Ascending aorta (tissue), 2 donors: ENCODE results near the gene RBBP8NL. TPM values are rescaled to one million over a fixed set of nuclear protein-coding genes. Genes with fewer than 3 reads are reported as not detected.

ENCODE experiments used
- DNase-seq, 2 donors: peaks; one replicate each; pipeline ENCODE4 v3.0.0-alpha.2; 2019; ENCODE audit warnings: low spot score in 2 of 2
- H3K27ac ChIP-seq, 2 donors: fragments of 200-600 bp; sonication (generic); one replicate each; pipeline ENCODE4 v1.5.1; 2016 to 2017; ENCODE audit warnings: mild to moderate bottlenecking in 1 of 2
- H3K27me3 ChIP-seq: fragments of 200-600 bp; sonication (generic); one replicate; pipeline ENCODE4 v1.5.1; 2017
- H3K36me3 ChIP-seq, 2 donors: fragments of 200-600 bp; sonication (generic); one replicate each; pipeline ENCODE4 v1.5.1; 2016
- H3K4me1 ChIP-seq, 2 donors: fragments of 200-600 bp; sonication (generic); one replicate each; pipeline ENCODE4 v1.5.1; 2016 to 2017; ENCODE audit warnings: mild to moderate bottlenecking in 1 of 2
- H3K4me3 ChIP-seq, 2 donors: fragments of 200-600 bp; sonication (generic); one replicate each; pipeline ENCODE4 v1.5.1; 2016 to 2017; ENCODE audit warnings: mild to moderate bottlenecking in 1 of 2
- H3K9me3 ChIP-seq, 2 donors: fragments of 200-600 bp; sonication (generic); one replicate each; pipeline ENCODE4 v1.5.1; 2016
- CTCF ChIP-seq, 3 experiments: fragments of 200-600 bp in 2 of 3; fragments of 450-650 bp in 1 of 3; sonication (generic) in 2 of 3; IDR thresholded peaks; one replicate each; pipeline ENCODE4 v1.5.1; 2016 to 2019; ENCODE audit warnings: antibody characterized with exemption in 3 of 3, mild to moderate bottlenecking in 1 of 3, moderate library complexity in 1 of 3
- intact Hi-C: fragments of 100-400 bp; cut with DNase I; formaldehyde crosslinking; loops from one replicate; pipeline ENCODE4 v1.15.1; 2023
- total RNA-seq: library from RNA; depleted of rRNA; stranded (reverse); fragments of >200 nt; gene quantifications from one replicate; pipeline ENCODE4 v1.1.0, GENCODE V29; 2016

RBBP8NL gene
- total RNA-seq, 1 donor from 2014 or later: not detected

- Histone ChIP-seq H3K27ac (no peak overlapping the region), H3K27me3 (no peaks in the 10 kb centered on the region), H3K4me1 (no peaks in the 10 kb centered on the region), H3K36me3 (no peaks in the 10 kb centered on the region), H3K4me3 (no peak overlapping the region), H3K9me3 (no peaks in the 10 kb centered on the region)
- intact Hi-C loops: no loop called here
- TF ChIP-seq CTCF (IDR thresholded peaks at IDR 0.05): no peak
- no peak for DNase-seq
Measured at GRCh38 chr20:62455929-62456328, 28.6 kb upstream of the RBBP8NL start.

- no peaks in the 10 kb centered on the region for H3K4me1 ChIP-seq
- no peaks in the 10 kb centered on the region for H3K27me3 ChIP-seq
- intact Hi-C loops: no loop called here
- no peak for TF ChIP-seq CTCF (IDR thresholded peaks at IDR 0.05)
- no peaks in the 10 kb centered on the region for H3K36me3 ChIP-seq
- H3K4me3 ChIP-seq: no peak overlapping the region
- DNase-seq: no peak
- H3K27ac ChIP-seq: no peak overlapping the region
- H3K9me3 ChIP-seq: no peaks in the 10 kb centered on the region
Measured at GRCh38 chr20:62454904-62455636, 27.7 kb upstream of the RBBP8NL start.

GRCh38 chr20:62453186-62453808, 26.0 kb upstream of the RBBP8NL start:
- intact Hi-C loops: no loop called here
- H3K36me3 ChIP-seq: no peaks in the 10 kb centered on the region
- H3K4me1 ChIP-seq: no peaks in the 10 kb centered on the region
- H3K27me3 ChIP-seq: no peaks in the 10 kb centered on the region
- H3K27ac ChIP-seq: no peak overlapping the region
- no peaks in the 10 kb centered on the region for H3K9me3 ChIP-seq
- no peak overlapping the region for H3K4me3 ChIP-seq
- DNase-seq: no peak
- TF ChIP-seq CTCF (IDR thresholded peaks at IDR 0.05): no peak

GRCh38 chr20:62452475-62453095, 25.2 kb upstream of the RBBP8NL start:
- H3K4me1 ChIP-seq: no peaks in the 10 kb centered on the region
- no peaks in the 10 kb centered on the region for H3K36me3 ChIP-seq
- no peak for DNase-seq
- intact Hi-C loops: no loop called here
- H3K27me3 ChIP-seq: no peaks in the 10 kb centered on the region
- H3K9me3 ChIP-seq: no peaks in the 10 kb centered on the region
- TF ChIP-seq CTCF (IDR thresholded peaks at IDR 0.05): no peak
- H3K4me3 ChIP-seq: no peak overlapping the region
- no peak overlapping the region for H3K27ac ChIP-seq

DNA sequence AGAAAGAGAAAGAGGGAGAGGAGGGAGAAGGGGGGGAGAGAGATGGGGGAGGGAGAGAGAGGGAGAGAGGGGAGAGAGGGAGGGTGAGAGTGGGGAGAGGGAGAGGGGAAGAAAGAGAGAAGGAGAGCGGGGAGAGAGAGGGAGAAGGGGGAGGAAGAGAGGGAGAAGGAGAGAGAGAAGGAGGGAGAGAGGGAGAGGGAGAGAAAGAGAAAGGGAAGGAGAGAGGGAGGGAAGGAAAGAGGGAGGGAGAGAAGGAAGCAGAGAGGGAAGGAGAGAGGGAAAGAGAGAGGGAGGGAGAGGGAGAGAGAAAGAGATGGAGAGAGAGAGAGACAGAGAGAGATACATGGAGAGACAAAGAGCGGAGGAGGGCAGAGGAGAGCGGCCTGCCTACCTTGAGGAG, 24.6 kb upstream of the RBBP8NL start:
- H3K4me3 ChIP-seq: no peak overlapping the region
- intact Hi-C loops: no loop called here
- no peak for TF ChIP-seq CTCF (IDR thresholded peaks at IDR 0.05)
- H3K27ac ChIP-seq: no peak overlapping the region
- no peaks in the 10 kb centered on the region for H3K9me3 ChIP-seq
- no peaks in the 10 kb centered on the region for H3K27me3 ChIP-seq
- H3K4me1 ChIP-seq: no peaks in the 10 kb centered on the region
- no peak for DNase-seq
- H3K36me3 ChIP-seq: no peaks in the 10 kb centered on the region
